DOHH2 (cell line): ENCODE data around the gene ALOX15B.

Source experiments
- CTCF ChIP-seq: fragments of 200-600 bp; sonication (generic); IDR thresholded peaks from one replicate; pipeline ENCODE4 v1.5.1; 2014; ENCODE audit warnings: antibody characterized with exemption, mild to moderate bottlenecking, low read depth, low read length; ENCODE audit not compliant: poor library complexity, severe bottlenecking
- EZH2phosphoT487 ChIP-seq: fragments of 200-600 bp; sonication (generic); IDR thresholded peaks from 2 replicates; pipeline ENCODE4 v1.6.1; 2017; ENCODE audit warnings: borderline replicate concordance, mild to moderate bottlenecking, antibody characterized with exemption, low read length, moderate library complexity, mixed read lengths

- no peak for TF ChIP-seq CTCF
- no peak for TF ChIP-seq EZH2phosphoT487
These were observed 19.7 kb upstream of the ALOX15B start for GRCh38 chr17:8019166-8019565.
